Endothelial cell of umbilical vein (primary cell): ENCODE results near the gene KCNIP1. TPM values are rescaled to one million over a fixed set of nuclear protein-coding genes. Genes with fewer than 3 reads are reported as not detected.

Source experiments
- BruUV-seq: library from RNA; stranded (reverse); fragments of 400-500 nt; replicated peaks from 2 replicates; lab custom pipeline; 2021; lab: Mats Ljungman, UMichigan
- CTCF ChIA-PET: fragments of 300-600, 350-600 bp; sonication (Branson Sonifier 250); formaldehyde crosslinking; loops from one replicate; lab custom pipeline; 2021; ENCODE audit warnings: antibody characterized with exemption, inconsistent platforms; lab: Charles Lee
- POLR2A ChIA-PET: fragments of 300-600, 350-600 bp; sonication (Branson Sonifier 250); formaldehyde crosslinking; loops from one replicate; lab custom pipeline; 2021; ENCODE audit warnings: antibody characterized with exemption, inconsistent platforms; lab: Charles Lee
- DNase-seq: peaks from one replicate; pipeline ENCODE4 v3.0.0-alpha.2; 2011; ENCODE audit warnings: low read depth, low spot score
- FAIRE-seq: peaks from 2 replicates; lab custom pipeline; 2011; peaks lifted over from hg19 to GRCh38; lab: Jason Lieb, UNC
- H2AFZ ChIP-seq: 2 replicates; pipeline ENCODE4 v1.6.0; 2012; ENCODE audit warnings: low read depth, low read length, control low read depth, inconsistent platforms
- H3K27ac ChIP-seq: 2 replicates; pipeline ENCODE4 v1.5.1; 2011; ENCODE audit warnings: low read depth, mild to moderate bottlenecking, control low read depth, low read length, moderate library complexity; ENCODE audit not compliant: insufficient read depth
- H3K27me3 ChIP-seq, 2 experiments: 2 replicates each; pipeline versions ENCODE4 v1.6.0 to v1.6.1; 2011; ENCODE audit warnings: low read length in 2 of 2, mixed read lengths in 1 of 2; ENCODE audit not compliant: control insufficient read depth in 2 of 2, insufficient read depth in 2 of 2
- H3K36me3 ChIP-seq, 2 experiments: 2 replicates in 1 of 2; 3 replicates in 1 of 2; pipeline ENCODE4 v1.5.1; 2011; ENCODE audit warnings: low read length in 2 of 2, mild to moderate bottlenecking in 1 of 2, moderate library complexity in 1 of 2; ENCODE audit not compliant: control insufficient read depth in 2 of 2, insufficient read depth in 2 of 2; ENCODE audit errors: extremely low read depth in 1 of 2
- H3K4me1 ChIP-seq: 3 replicates; pipeline ENCODE4 v1.5.1; 2011; ENCODE audit warnings: mild to moderate bottlenecking, low read length; ENCODE audit not compliant: control insufficient read depth, insufficient read depth; ENCODE audit errors: extremely low read depth
- H3K4me2 ChIP-seq: 2 replicates; pipeline ENCODE4 v1.6.1; 2011; ENCODE audit warnings: low read length, control low read depth, mixed read lengths; ENCODE audit not compliant: insufficient read depth
- H3K4me3 ChIP-seq, 3 experiments: fragments of 200-600 bp in 1 of 3; sonication (generic), shearing (Covaris generic) in 1 of 3; replicated peaks in 1 of 3; 2 replicates each; pipeline ENCODE4 v1.5.1; 2011 to 2016; ENCODE audit warnings: control low read depth in 3 of 3, low read length in 3 of 3, mild to moderate bottlenecking in 2 of 3, inconsistent platforms in 1 of 3, low read depth in 1 of 3, moderate library complexity in 1 of 3; ENCODE audit not compliant: insufficient read depth in 1 of 3
- H3K79me2 ChIP-seq: 2 replicates; pipeline ENCODE4 v1.6.0; 2012; ENCODE audit warnings: low read length, inconsistent platforms; ENCODE audit not compliant: control insufficient read depth, insufficient read depth
- H3K9ac ChIP-seq: replicated peaks from 2 replicates; pipeline ENCODE3; 2011; ENCODE audit warnings: low read length, control low read depth; ENCODE audit not compliant: insufficient read depth; ENCODE audit errors: extremely low read depth
- H3K9me1 ChIP-seq: replicated peaks from 3 replicates; pipeline ENCODE4 v1.6.0; 2011; ENCODE audit warnings: mild to moderate bottlenecking, low read length; ENCODE audit not compliant: control insufficient read depth, insufficient read depth; ENCODE audit errors: extremely low read depth
- H3K9me3 ChIP-seq: replicated peaks from 2 replicates; pipeline ENCODE4 v1.5.1; 2012; ENCODE audit warnings: low read length, inconsistent platforms; ENCODE audit not compliant: control insufficient read depth, insufficient read depth
- H4K20me1 ChIP-seq: replicated peaks from 2 replicates; pipeline ENCODE3; 2011; ENCODE audit warnings: mild to moderate bottlenecking, low read length; ENCODE audit not compliant: control insufficient read depth, insufficient read depth; ENCODE audit errors: extremely low read depth
- CTCF ChIP-seq, 2 donors: IDR thresholded peaks; 1 replicate in 1 of 2; 2 replicates in 1 of 2; pipeline ENCODE4 v1.5.1; 2011; ENCODE audit warnings: low read length in 2 of 2, mild to moderate bottlenecking in 2 of 2, moderate library complexity in 2 of 2, control low read depth in 1 of 2, inconsistent platforms in 1 of 2, low read depth in 1 of 2; ENCODE audit not compliant: insufficient read depth in 1 of 2; ENCODE audit errors: extremely low read depth in 1 of 2
- EZH2 ChIP-seq: IDR thresholded peaks from 2 replicates; pipeline ENCODE4 v1.6.1; 2012; ENCODE audit warnings: borderline replicate concordance, low read depth, mild to moderate bottlenecking, moderate library complexity, low read length, inconsistent platforms; ENCODE audit not compliant: severe bottlenecking
- FOS ChIP-seq: IDR thresholded peaks from 2 replicates; pipeline ENCODE4 v1.6.1; 2011; ENCODE audit warnings: mild to moderate bottlenecking, low read length, moderate library complexity, borderline replicate concordance; ENCODE audit not compliant: insufficient read depth
- GATA2 ChIP-seq: IDR thresholded peaks from 2 replicates; pipeline ENCODE4 v1.7.0; 2011; ENCODE audit warnings: low read depth, mild to moderate bottlenecking, moderate library complexity, mixed read lengths, low read length; ENCODE audit not compliant: insufficient read length, insufficient read depth
- MYC ChIP-seq: IDR thresholded peaks from one replicate; pipeline ENCODE4 v1.6.1; 2011; ENCODE audit warnings: mild to moderate bottlenecking, low read depth, low read length
- POLR2AphosphoS5 ChIP-seq: IDR thresholded peaks from 2 replicates; pipeline ENCODE4 v1.6.1; 2012; ENCODE audit warnings: low read depth, mild to moderate bottlenecking, control low read depth, low read length, moderate library complexity; ENCODE audit not compliant: insufficient read depth
- dilution Hi-C: fragments of 300-500 bp; cut with MboI; formaldehyde crosslinking; loops from one replicate; pipeline ENCODE4 v1.15.0; 2019; ENCODE audit warnings: low sequenced_read_pairs; ENCODE audit not compliant: extremely low pct_ligation_motif_present
- intact Hi-C: fragments of 100-400 bp; cut with micrococcal nuclease; formaldehyde crosslinking; loops from one replicate; pipeline ENCODE4 v1.10.0; 2022
- polyA plus RNA-seq, 4 experiments: library from polyadenylated mRNA; depleted of rRNA in 3 of 4; stranded (reverse) in 3 of 4; unstranded in 1 of 4; fragments of >200 nt; gene quantifications; 2 replicates each; pipeline versions ENCODE4 v1.2.1 to v1.2.3, GENCODE V29; 2011 to 2012; ENCODE audit warnings: missing spikeins in 1 of 4
- total RNA-seq: library from RNA; stranded (reverse); gene quantifications from 2 replicates; pipeline ENCODE4 v1.2.3, GENCODE V29; 2021

Gene KCNIP1
- total and polyA plus RNA-seq, 2 donors (not counting 3 experiments of a cell fraction or from before 2014, with no cell fraction given): 0.15 TPM; not detected in 1

- H3K36me3 ChIP-seq: no peaks in the 10 kb centered on the region
- no peaks in the 10 kb centered on the region for H3K9me1 ChIP-seq
- BruUV-seq: no TSS peak
- ChIA-PET CTCF (interaction anchor here (1.1 to 1.6 kb wide), 2 partner anchors 13 to 140 kb away, joined by 4 to 5 read pairs; no protein-coding TSS in a partner anchor), POLR2A (no interaction called here)
- no peak overlapping the region for H2AFZ ChIP-seq
- H3K9me3 ChIP-seq: no peaks in the 10 kb centered on the region
- no peaks in the 10 kb centered on the region for H3K4me1 ChIP-seq
- no peak overlapping the region for H3K9ac ChIP-seq
- H3K79me2 ChIP-seq: no peaks in the 10 kb centered on the region
- H3K4me3 ChIP-seq: no peak overlapping the region
- TF ChIP-seq FOS (no peak), CTCF (IDR thresholded peaks at IDR 0.05; ENCODE audit: extremely low read depth in 1 of 2, insufficient read depth in 1 of 2, low read depth in 1 of 2, low read length in 2 of 2) (no peak), GATA2 (no peak), MYC (no peak), POLR2AphosphoS5 (no peak), EZH2 (no peak)
- no peak for FAIRE-seq
- H3K27me3 ChIP-seq: peaks cover 4 to 6% of the 10 kb centered on the region in 2 experiments
- no peak overlapping the region for H3K27ac ChIP-seq
- H3K4me2 ChIP-seq: no peak overlapping the region
- H4K20me1 ChIP-seq: no peaks in the 10 kb centered on the region
- intact Hi-C loops: no loop called here
- dilution Hi-C loops: no loop called here
- no peak for DNase-seq
Observed at GRCh38 chr5:170651604-170652277, 147.9 kb downstream of the KCNIP1 start.
